ENCODE data around the gene PDXP. TPM values are rescaled to one million over a fixed set of nuclear protein-coding genes. Genes with fewer than 3 reads are reported as not detected.

The PDXP gene
- total and polyA plus RNA-seq, 2 experiments from 2014 or later: 1.9 to 17.5 TPM

- TF ChIP-seq EZH2phosphoT487 (IDR thresholded peaks at IDR 0.05; ENCODE audit: insufficient read depth, low read depth): no peak
- TF ChIP-seq EZH2 (IDR thresholded peaks at IDR 0.05; ENCODE audit: insufficient read depth, poor library complexity, severe bottlenecking): no peak
- Histone ChIP-seq H3K4me2 (ENCODE audit: unreplicated experiment) (no peak overlapping the region), H3K27me3 (replicated peaks; ENCODE audit: insufficient read depth) (no peaks in the 10 kb centered on the region), H3K9ac (no peak overlapping the region), H3K79me2 (ENCODE audit: insufficient read depth) (peaks cover 33% of the 10 kb centered on the region), H2AFZ (no peak overlapping the region), H3K27ac (peak overlapping the region; percentile 82), H3F3A (ENCODE audit: insufficient read depth) (peaks cover 32% of the 10 kb centered on the region), H3K9me2 (ENCODE audit: insufficient read depth) (no peaks in the 10 kb centered on the region), H3K4me3 (no peak overlapping the region), H3K9me3 (ENCODE audit: low read depth) (no peaks in the 10 kb centered on the region), H3K36me3 (ENCODE audit: low read depth) (peaks cover 19% of the 10 kb centered on the region), H3K4me1 (ENCODE audit: insufficient read depth) (peaks cover 7% of the 10 kb centered on the region), H4K20me1 (ENCODE audit: insufficient read depth) (peaks cover 8% of the 10 kb centered on the region; the same call in 1 of the 2 replicates)
- WGBS, 2 experiments (ENCODE audit: low coverage in 1 of 2, low lambda C conversion rate in 2 of 2, missing lambda C conversion rate in 2 of 2): 33 to 45% methylated on average over 7 of the region's 7 CpGs
- in situ Hi-C loops (cut with MboI): no loop called here
- DNase-seq: peak; percentile 33
These were observed 21.8 kb downstream of the PDXP start for GRCh38 chr22:37680191-37680851.

GRCh38 chr22:37681001-37681424 is 22.5 kb downstream of the PDXP start:
- DNase-seq: peak; percentile 70
- H2AFZ ChIP-seq: no peak overlapping the region

GRCh38 chr22:37681556-37682049 is 23.1 kb downstream of the PDXP start:
- Histone ChIP-seq H3K4me2 (ENCODE audit: unreplicated experiment) (no peak overlapping the region), H3K9me3 (ENCODE audit: low read depth) (no peaks in the 10 kb centered on the region), H3K36me3 (ENCODE audit: low read depth) (peaks cover 19% of the 10 kb centered on the region), H3K4me1 (ENCODE audit: insufficient read depth) (peaks cover 7% of the 10 kb centered on the region), H3K27me3 (replicated peaks; ENCODE audit: insufficient read depth) (no peaks in the 10 kb centered on the region), H2AFZ (no peak overlapping the region), H3K79me2 (ENCODE audit: insufficient read depth) (peaks cover 23% of the 10 kb centered on the region), H4K20me1 (ENCODE audit: insufficient read depth) (peaks cover 8% of the 10 kb centered on the region; the same call in 1 of the 2 replicates), H3F3A (ENCODE audit: insufficient read depth) (peaks cover 32% of the 10 kb centered on the region), H3K9me2 (ENCODE audit: insufficient read depth) (no peaks in the 10 kb centered on the region), H3K27ac (peak overlapping the region; percentile 51), H3K9ac (no peak overlapping the region), H3K4me3 (no peak overlapping the region)
- TF ChIP-seq EZH2phosphoT487 (IDR thresholded peaks at IDR 0.05; ENCODE audit: insufficient read depth, low read depth): no peak
- no peak for TF ChIP-seq EZH2 (IDR thresholded peaks at IDR 0.05; ENCODE audit: insufficient read depth, poor library complexity, severe bottlenecking)
- 12 to 13% methylated on average over 6 of the region's 6 CpGs for WGBS, 2 experiments (ENCODE audit: low coverage in 1 of 2, low lambda C conversion rate in 2 of 2, missing lambda C conversion rate in 2 of 2)
- peak; percentile 88 for DNase-seq
- in situ Hi-C loops (cut with MboI): no loop called here

More at GRCh38 chr22:37681001-37681424, 22.5 kb downstream of the PDXP start:
- Histone ChIP-seq H3K9me2 (ENCODE audit: insufficient read depth) (no peaks in the 10 kb centered on the region), H3K27me3 (replicated peaks; ENCODE audit: insufficient read depth) (no peaks in the 10 kb centered on the region), H3K36me3 (ENCODE audit: low read depth) (peaks cover 19% of the 10 kb centered on the region), H3K9ac (no peak overlapping the region), H3K9me3 (ENCODE audit: low read depth) (no peaks in the 10 kb centered on the region), H3F3A (ENCODE audit: insufficient read depth) (peaks cover 32% of the 10 kb centered on the region), H3K4me1 (ENCODE audit: insufficient read depth) (peaks cover 7% of the 10 kb centered on the region), H3K27ac (peak overlapping the region; percentile 51), H3K4me3 (no peak overlapping the region), H3K79me2 (ENCODE audit: insufficient read depth) (peaks cover 26% of the 10 kb centered on the region), H4K20me1 (ENCODE audit: insufficient read depth) (peaks cover 8% of the 10 kb centered on the region; the same call in 1 of the 2 replicates), H3K4me2 (ENCODE audit: unreplicated experiment) (no peak overlapping the region)
- in situ Hi-C loops (cut with MboI): no loop called here
- no peak for TF ChIP-seq EZH2phosphoT487 (IDR thresholded peaks at IDR 0.05; ENCODE audit: insufficient read depth, low read depth)
- no peak for TF ChIP-seq EZH2 (IDR thresholded peaks at IDR 0.05; ENCODE audit: insufficient read depth, poor library complexity, severe bottlenecking)
- 3 to 22% methylated on average over 2 of the region's 2 CpGs for WGBS, 2 experiments (ENCODE audit: low coverage in 1 of 2, low lambda C conversion rate in 2 of 2, missing lambda C conversion rate in 2 of 2)

GRCh38 chr22:37684803-37685615 is 26.5 kb downstream of the PDXP start:
- Histone ChIP-seq H3K9me3 (ENCODE audit: low read depth) (no peaks in the 10 kb centered on the region), H3K27ac (no peak overlapping the region), H4K20me1 (ENCODE audit: insufficient read depth) (no peaks in the 10 kb centered on the region), H2AFZ (no peak overlapping the region), H3K4me3 (no peak overlapping the region), H3K79me2 (ENCODE audit: insufficient read depth) (peaks cover 21% of the 10 kb centered on the region), H3K36me3 (ENCODE audit: low read depth) (0 out of 2 replicates have a peak, but pooled peaks cover 6% of the 10 kb centered on the region), H3F3A (ENCODE audit: insufficient read depth) (peaks cover 13% of the 10 kb centered on the region), H3K9ac (no peak overlapping the region), H3K4me1 (ENCODE audit: insufficient read depth) (no peaks in the 10 kb centered on the region; the same call in none of the 2 replicates), H3K4me2 (ENCODE audit: unreplicated experiment) (no peak overlapping the region), H3K27me3 (replicated peaks; ENCODE audit: insufficient read depth) (no peaks in the 10 kb centered on the region), H3K9me2 (ENCODE audit: insufficient read depth) (no peaks in the 10 kb centered on the region)
- no peak for TF ChIP-seq EZH2phosphoT487 (IDR thresholded peaks at IDR 0.05; ENCODE audit: insufficient read depth, low read depth)
- no peak for DNase-seq
- WGBS, 2 experiments (ENCODE audit: low coverage in 1 of 2, low lambda C conversion rate in 2 of 2, missing lambda C conversion rate in 2 of 2): 87 to 88% methylated on average over 16 of the region's 16 CpGs
- in situ Hi-C loops (cut with MboI): no loop called here

All from GM23248 (cell line).